ENCODE measurements around the gene HLA-E. TPM values are rescaled to one million over a fixed set of nuclear protein-coding genes. Genes with fewer than 3 reads are reported as not detected.

Gene HLA-E
- total RNA-seq, 1 donor from 2014 or later, result 274 TPM

DNA sequence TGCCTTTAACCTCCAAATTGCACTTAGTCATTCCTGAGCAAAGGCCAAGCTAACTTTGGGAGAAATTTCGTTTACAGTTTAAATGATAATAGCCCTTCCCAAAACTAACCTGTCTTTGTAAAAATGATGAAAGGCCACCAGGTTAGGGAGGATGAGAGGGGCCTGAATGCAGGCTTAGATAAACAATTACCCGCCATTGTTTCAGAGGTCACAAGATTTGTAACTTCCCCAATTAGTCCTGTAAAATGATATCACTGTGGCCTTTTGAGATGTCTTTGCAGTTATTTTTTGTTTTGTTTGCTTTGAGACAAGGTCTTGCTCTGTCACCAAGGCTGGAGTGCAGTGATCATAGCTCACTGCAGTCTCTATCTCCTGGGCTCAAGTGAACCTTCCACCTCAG, 40.7 kb downstream of the HLA-E start:
- H3K4me1 Mint-ChIP-seq (ENCODE audit: unreplicated experiment), result peaks cover 27% of the 10 kb centered on the region
- TF ChIP-seq, protein P1, sequence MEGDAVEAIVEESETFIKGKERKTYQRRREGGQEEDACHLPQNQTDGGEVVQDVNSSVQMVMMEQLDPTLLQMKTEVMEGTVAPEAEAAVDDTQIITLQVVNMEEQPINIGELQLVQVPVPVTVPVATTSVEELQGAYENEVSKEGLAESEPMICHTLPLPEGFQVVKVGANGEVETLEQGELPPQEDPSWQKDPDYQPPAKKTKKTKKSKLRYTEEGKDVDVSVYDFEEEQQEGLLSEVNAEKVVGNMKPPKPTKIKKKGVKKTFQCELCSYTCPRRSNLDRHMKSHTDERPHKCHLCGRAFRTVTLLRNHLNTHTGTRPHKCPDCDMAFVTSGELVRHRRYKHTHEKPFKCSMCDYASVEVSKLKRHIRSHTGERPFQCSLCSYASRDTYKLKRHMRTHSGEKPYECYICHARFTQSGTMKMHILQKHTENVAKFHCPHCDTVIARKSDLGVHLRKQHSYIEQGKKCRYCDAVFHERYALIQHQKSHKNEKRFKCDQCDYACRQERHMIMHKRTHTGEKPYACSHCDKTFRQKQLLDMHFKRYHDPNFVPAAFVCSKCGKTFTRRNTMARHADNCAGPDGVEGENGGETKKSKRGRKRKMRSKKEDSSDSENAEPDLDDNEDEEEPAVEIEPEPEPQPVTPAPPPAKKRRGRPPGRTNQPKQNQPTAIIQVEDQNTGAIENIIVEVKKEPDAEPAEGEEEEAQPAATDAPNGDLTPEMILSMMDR (IDR thresholded peaks at IDR 0.05; ENCODE audit: unreplicated experiment), result no peak
- H3K36me3 Mint-ChIP-seq (ENCODE audit: low read depth, unreplicated experiment), result peaks cover 5% of the 10 kb centered on the region
- no peak overlapping the region for H3K27ac Mint-ChIP-seq (ENCODE audit: unreplicated experiment)
- no peak overlapping the region for H3K4me3 Mint-ChIP-seq (ENCODE audit: unreplicated experiment)
- peaks cover 3% of the 10 kb centered on the region for H3K27me3 Mint-ChIP-seq (ENCODE audit: unreplicated experiment)
- no peak for DNase-seq (ENCODE audit: low spot score)
- H3K9me3 Mint-ChIP-seq (ENCODE audit: unreplicated experiment), result no peaks in the 10 kb centered on the region

DNA sequence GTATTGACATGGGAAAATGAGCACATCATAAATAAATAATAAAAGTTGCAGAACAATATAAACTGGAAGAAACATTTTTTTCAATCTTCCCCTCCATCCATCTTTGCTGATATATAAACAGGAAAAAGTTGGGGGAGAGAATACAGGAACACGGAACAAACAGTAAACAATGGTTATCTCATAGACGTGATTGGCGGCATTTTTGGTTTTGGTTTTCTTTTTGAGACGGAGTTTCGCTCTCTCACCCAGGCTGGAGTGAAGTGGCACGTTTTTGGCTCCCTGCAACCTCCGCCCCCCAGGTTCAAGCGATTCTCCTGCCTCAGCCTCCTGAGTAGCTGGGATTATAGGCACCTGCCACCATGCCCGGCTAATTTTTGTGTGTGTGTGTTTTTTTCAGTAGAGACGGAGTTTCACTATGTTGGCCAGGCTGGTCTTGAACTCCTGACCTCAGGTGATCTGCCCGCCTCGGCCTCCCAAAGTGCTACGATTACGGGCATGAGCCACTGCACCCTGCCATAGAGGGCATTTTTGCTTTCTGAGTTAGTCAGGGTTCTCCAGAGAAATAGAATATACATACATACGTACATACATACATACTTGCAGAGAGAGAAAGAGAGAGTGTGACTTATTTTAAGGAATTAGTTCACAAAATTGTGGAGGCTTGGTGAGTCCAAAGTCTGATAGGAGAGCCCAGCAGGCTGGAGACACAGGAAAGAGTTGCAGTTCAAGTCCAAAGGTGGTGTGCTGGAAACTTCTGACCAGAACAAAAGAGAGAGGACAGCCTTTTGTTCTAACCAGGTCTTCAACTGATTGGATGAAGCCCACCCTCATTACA, 44.4 kb downstream of the HLA-E start:
- no peak for DNase-seq (ENCODE audit: low spot score)
- Mint-ChIP-seq H3K27me3 (ENCODE audit: unreplicated experiment) (peaks cover 3% of the 10 kb centered on the region), H3K4me3 (ENCODE audit: unreplicated experiment) (no peak overlapping the region), H3K9me3 (ENCODE audit: unreplicated experiment) (no peaks in the 10 kb centered on the region), H3K36me3 (ENCODE audit: low read depth, unreplicated experiment) (no peaks in the 10 kb centered on the region), H3K27ac (ENCODE audit: unreplicated experiment) (peak overlapping the region; percentile 48), H3K4me1 (ENCODE audit: unreplicated experiment) (peaks cover 27% of the 10 kb centered on the region)
- TF ChIP-seq, protein P1 (IDR thresholded peaks at IDR 0.05; ENCODE audit: unreplicated experiment), result no peak

DNA sequence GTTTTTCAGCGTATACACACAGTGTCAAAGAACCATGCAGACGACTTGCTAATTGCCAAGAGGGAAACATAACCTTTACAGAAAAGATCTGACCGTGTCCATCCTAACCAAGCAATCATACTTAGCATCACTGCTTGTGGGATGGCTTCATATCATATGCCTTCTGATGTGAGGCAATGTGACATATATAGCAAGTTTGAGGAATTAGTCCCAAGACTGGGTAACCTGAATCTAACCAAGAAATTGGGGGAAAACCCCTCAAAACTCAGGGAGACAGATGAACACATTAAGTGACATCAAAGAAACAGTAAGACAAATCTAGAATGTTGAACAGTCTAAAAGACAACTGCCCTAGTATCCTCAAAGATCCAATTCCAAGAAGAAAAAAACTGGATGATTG, 48.6 kb downstream of the HLA-E start:
- H3K27me3 Mint-ChIP-seq (ENCODE audit: unreplicated experiment), result peaks cover 5% of the 10 kb centered on the region
- H3K27ac Mint-ChIP-seq (ENCODE audit: unreplicated experiment), result no peak overlapping the region
- DNase-seq (ENCODE audit: low spot score), result no peak
- no peak overlapping the region for H3K4me3 Mint-ChIP-seq (ENCODE audit: unreplicated experiment)
- no peaks in the 10 kb centered on the region for H3K9me3 Mint-ChIP-seq (ENCODE audit: unreplicated experiment)
- H3K36me3 Mint-ChIP-seq (ENCODE audit: low read depth, unreplicated experiment), result peaks cover under 1% of the 10 kb centered on the region
- peaks cover 22% of the 10 kb centered on the region for H3K4me1 Mint-ChIP-seq (ENCODE audit: unreplicated experiment)
- TF ChIP-seq, protein P1 (IDR thresholded peaks at IDR 0.05; ENCODE audit: unreplicated experiment), result no peak

DNA sequence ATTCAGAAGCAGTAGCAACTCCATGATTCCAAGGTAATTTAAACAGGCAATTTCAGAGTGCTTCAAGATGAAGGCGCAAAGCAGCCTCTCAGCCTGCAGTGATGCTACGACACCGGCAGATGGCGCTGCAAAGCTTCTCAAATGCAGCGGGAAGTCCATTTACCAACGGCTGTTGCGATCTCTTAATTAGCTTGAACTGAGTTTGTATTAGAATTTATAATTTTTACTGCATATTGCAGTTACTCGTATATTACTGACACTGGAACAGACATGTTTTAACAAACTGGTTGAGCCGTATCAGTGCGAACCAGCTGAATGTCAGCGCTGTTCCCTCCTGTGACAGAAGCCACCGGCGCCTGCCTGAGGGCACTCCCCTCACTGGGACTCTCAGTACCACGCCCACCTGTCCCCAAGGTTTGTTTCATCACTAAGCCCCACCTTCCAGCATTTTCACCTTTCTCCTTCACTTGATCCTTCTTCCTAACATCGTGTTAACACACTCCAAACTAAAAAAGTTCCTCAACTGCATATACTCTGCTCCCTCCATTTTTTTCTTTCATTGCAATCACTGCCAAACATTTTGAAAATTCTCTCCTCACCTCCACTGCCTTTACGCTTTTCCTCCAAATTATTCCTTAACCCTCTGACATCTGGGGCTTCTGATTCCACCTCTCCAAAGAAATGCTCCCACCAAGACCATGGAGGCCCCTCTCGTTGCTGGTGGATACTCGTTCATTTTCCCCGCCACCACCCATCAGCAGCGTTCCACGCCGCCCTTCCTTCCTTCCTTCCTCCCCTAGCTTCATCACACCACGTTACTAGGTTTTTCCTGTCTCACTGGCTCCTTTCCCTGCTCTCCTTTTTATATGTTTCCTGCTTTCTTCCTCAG, 52.5 kb downstream of the HLA-E start:
- TF ChIP-seq, protein P1 (IDR thresholded peaks at IDR 0.05; ENCODE audit: unreplicated experiment), result peak; percentile 96
- peak; percentile 78 for DNase-seq (ENCODE audit: low spot score)
- Mint-ChIP-seq H3K9me3 (ENCODE audit: unreplicated experiment) (no peaks in the 10 kb centered on the region), H3K4me3 (ENCODE audit: unreplicated experiment) (peak overlapping the region; percentile 61), H3K36me3 (ENCODE audit: low read depth, unreplicated experiment) (peaks cover 6% of the 10 kb centered on the region), H3K4me1 (ENCODE audit: unreplicated experiment) (peaks cover 30% of the 10 kb centered on the region), H3K27ac (ENCODE audit: unreplicated experiment) (peak overlapping the region; percentile 95), H3K27me3 (ENCODE audit: unreplicated experiment) (peaks cover 6% of the 10 kb centered on the region)
